Activated CD8-positive, alpha-beta T cell treated with anti-CD3 and anti-CD28 coated beads, Interleukin-2, amount 10 ng/mL, durations not matched to agents 7 days and 5 days (primary cell): ENCODE data around the gene GPLD1. TPM values are rescaled to one million over a fixed set of nuclear protein-coding genes. Genes with fewer than 3 reads are reported as not detected.

Experiments used
- ATAC-seq: fragments of 150-1000 bp; cut with Tn5 transposase; one replicate; pipeline ENCODE4 v1.10.0; 2021; ENCODE audit warnings: moderate library complexity
- CTCF ChIA-PET: fragments of 350-600 bp; sonication (Branson Sonifier 250); formaldehyde crosslinking; loops from one replicate; lab custom pipeline; 2021; ENCODE audit warnings: antibody characterized with exemption; lab: Charles Lee
- POLR2A ChIA-PET: fragments of 350-600 bp; sonication (Branson Sonifier 250); formaldehyde crosslinking; loops from one replicate; lab custom pipeline; 2021; ENCODE audit warnings: antibody characterized with exemption; lab: Charles Lee
- DNase-seq: peaks from one replicate; pipeline ENCODE4 v3.0.0-alpha.2; 2020
- H3K27ac Mint-ChIP-seq: one replicate; pipeline ENCODE4 v1.8.0; 2021; ENCODE audit warnings: mild to moderate bottlenecking, mixed read lengths
- H3K27me3 Mint-ChIP-seq: one replicate; pipeline ENCODE4 v1.8.0; 2021; ENCODE audit warnings: low read depth, mixed read lengths
- H3K36me3 Mint-ChIP-seq: one replicate; pipeline ENCODE4 v1.8.0; 2021; ENCODE audit warnings: low read depth, mixed read lengths
- H3K4me1 Mint-ChIP-seq: one replicate; pipeline ENCODE4 v1.8.0; 2021; ENCODE audit warnings: low read depth, mixed read lengths
- H3K4me3 Mint-ChIP-seq: one replicate; pipeline ENCODE4 v1.8.0; 2021; ENCODE audit warnings: mild to moderate bottlenecking, mixed read lengths
- H3K9me3 Mint-ChIP-seq: one replicate; pipeline ENCODE4 v1.8.0; 2022; ENCODE audit warnings: mixed read lengths; ENCODE audit not compliant: insufficient read depth
- total RNA-seq, 2 experiments: library from RNA; stranded (reverse); gene quantifications; one replicate each; pipeline ENCODE4 v1.2.3, GENCODE V29; 2021

Gene GPLD1
- total RNA-seq, 2 experiments from 2014 or later, result 0.34 to 0.45 TPM

GRCh38 chr6:24477070-24477469, 12.3 kb downstream of the GPLD1 start:
- Mint-ChIP-seq H3K27me3 (no peaks in the 10 kb centered on the region), H3K36me3 (no peaks in the 10 kb centered on the region), H3K27ac (no peak overlapping the region), H3K4me3 (no peak overlapping the region), H3K4me1 (no peaks in the 10 kb centered on the region), H3K9me3 (no peaks in the 10 kb centered on the region)
- no peak for ATAC-seq
- ChIA-PET CTCF (interaction anchor here (1.2 kb wide), 1 partner anchor 17 kb away, joined by 5 read pairs; no protein-coding TSS in a partner anchor), POLR2A (no interaction called here)
- no peak for DNase-seq

GRCh38 chr6:24476631-24477030, 12.7 kb downstream of the GPLD1 start:
- Mint-ChIP-seq H3K9me3 (no peaks in the 10 kb centered on the region), H3K4me3 (no peak overlapping the region), H3K4me1 (no peaks in the 10 kb centered on the region), H3K27ac (no peak overlapping the region), H3K36me3 (no peaks in the 10 kb centered on the region), H3K27me3 (no peaks in the 10 kb centered on the region)
- ATAC-seq (no peak), DNase-seq (no peak)
- CTCF ChIA-PET, result interaction anchor here (1.2 kb wide), 1 partner anchor 17 kb away, joined by 5 read pairs; no protein-coding TSS in a partner anchor
- POLR2A ChIA-PET, result no interaction called here

GRCh38 chr6:24472181-24472580, 17.2 kb downstream of the GPLD1 start:
- H3K27me3 Mint-ChIP-seq, result no peaks in the 10 kb centered on the region
- ATAC-seq (no peak), DNase-seq (no peak)
- ChIA-PET POLR2A (no interaction called here), CTCF (no interaction called here)
- no peaks in the 10 kb centered on the region for H3K9me3 Mint-ChIP-seq
- no peaks in the 10 kb centered on the region for H3K36me3 Mint-ChIP-seq
- no peak overlapping the region for H3K27ac Mint-ChIP-seq
- H3K4me3 Mint-ChIP-seq, result no peak overlapping the region
- H3K4me1 Mint-ChIP-seq, result no peaks in the 10 kb centered on the region

- no peaks in the 10 kb centered on the region for H3K36me3 Mint-ChIP-seq
- H3K4me3 Mint-ChIP-seq, result no peak overlapping the region
Measured at GRCh38 chr6:24469811-24470210, 19.6 kb downstream of the GPLD1 start.

GRCh38 chr6:24464253-24465038, 24.9 kb downstream of the GPLD1 start:
- no peak for ATAC-seq
- H3K27me3 Mint-ChIP-seq, result no peaks in the 10 kb centered on the region
- no peaks in the 10 kb centered on the region for H3K9me3 Mint-ChIP-seq
- H3K36me3 Mint-ChIP-seq, result no peaks in the 10 kb centered on the region
- H3K4me1 Mint-ChIP-seq, result no peaks in the 10 kb centered on the region
- no peak overlapping the region for H3K4me3 Mint-ChIP-seq
- no peak overlapping the region for H3K27ac Mint-ChIP-seq
- DNase-seq, result no peak
- ChIA-PET CTCF (no interaction called here), POLR2A (no interaction called here)

More at GRCh38 chr6:24469811-24470210, 19.6 kb downstream of the GPLD1 start:
- CTCF ChIA-PET, result no interaction called here
- ATAC-seq (no peak), DNase-seq (no peak)
- H3K27me3 Mint-ChIP-seq, result no peaks in the 10 kb centered on the region
- POLR2A ChIA-PET, result no interaction called here
- H3K9me3 Mint-ChIP-seq, result no peaks in the 10 kb centered on the region
- no peaks in the 10 kb centered on the region for H3K4me1 Mint-ChIP-seq
- H3K27ac Mint-ChIP-seq, result no peak overlapping the region

GRCh38 chr6:24460966-24461365, 28.4 kb downstream of the GPLD1 start:
- ChIA-PET CTCF (no interaction called here), POLR2A (no interaction called here)
- H3K4me1 Mint-ChIP-seq, result no peaks in the 10 kb centered on the region
- H3K9me3 Mint-ChIP-seq, result no peaks in the 10 kb centered on the region
- DNase-seq (no peak), ATAC-seq (no peak)
- no peaks in the 10 kb centered on the region for H3K27me3 Mint-ChIP-seq
- no peak overlapping the region for H3K27ac Mint-ChIP-seq
- no peak overlapping the region for H3K4me3 Mint-ChIP-seq
- no peaks in the 10 kb centered on the region for H3K36me3 Mint-ChIP-seq

- Mint-ChIP-seq H3K4me3 (no peak overlapping the region), H3K27me3 (no peaks in the 10 kb centered on the region), H3K9me3 (no peaks in the 10 kb centered on the region), H3K4me1 (no peaks in the 10 kb centered on the region), H3K36me3 (no peaks in the 10 kb centered on the region), H3K27ac (no peak overlapping the region)
- ChIA-PET POLR2A (no interaction called here), CTCF (no interaction called here)
- DNase-seq (no peak), ATAC-seq (no peak)
Measured at GRCh38 chr6:24458941-24459340, 30.4 kb downstream of the GPLD1 start.

- H3K27me3 Mint-ChIP-seq, result no peaks in the 10 kb centered on the region
- H3K9me3 Mint-ChIP-seq, result no peaks in the 10 kb centered on the region
- no peaks in the 10 kb centered on the region for H3K4me1 Mint-ChIP-seq
- H3K4me3 Mint-ChIP-seq, result no peak overlapping the region
- no peak overlapping the region for H3K27ac Mint-ChIP-seq
- POLR2A ChIA-PET, result no interaction called here
- no peak for DNase-seq
- CTCF ChIA-PET, result no interaction called here
- no peak for ATAC-seq
- H3K36me3 Mint-ChIP-seq, result no peaks in the 10 kb centered on the region
Measured at GRCh38 chr6:24458134-24458533, 31.2 kb downstream of the GPLD1 start.

GRCh38 chr6:24455061-24455460, 34.3 kb downstream of the GPLD1 start:
- POLR2A ChIA-PET, result no interaction called here

GRCh38 chr6:24454452-24454851, 34.9 kb downstream of the GPLD1 start:
- H3K36me3 Mint-ChIP-seq, result no peaks in the 10 kb centered on the region
- ChIA-PET POLR2A (no interaction called here), CTCF (interaction anchor here (0.9 kb wide), 1 partner anchor 24 kb away, joined by 3 read pairs; no protein-coding TSS in a partner anchor)
- no peak overlapping the region for H3K27ac Mint-ChIP-seq
- H3K4me3 Mint-ChIP-seq, result no peak overlapping the region
- H3K4me1 Mint-ChIP-seq, result peaks cover 5% of the 10 kb centered on the region
- ATAC-seq (no peak), DNase-seq (no peak)
- H3K27me3 Mint-ChIP-seq, result no peaks in the 10 kb centered on the region
- no peaks in the 10 kb centered on the region for H3K9me3 Mint-ChIP-seq

More at GRCh38 chr6:24455061-24455460, 34.3 kb downstream of the GPLD1 start:
- Mint-ChIP-seq H3K4me1 (peaks cover 5% of the 10 kb centered on the region), H3K9me3 (no peaks in the 10 kb centered on the region), H3K4me3 (no peak overlapping the region), H3K27me3 (no peaks in the 10 kb centered on the region), H3K27ac (no peak overlapping the region), H3K36me3 (no peaks in the 10 kb centered on the region)
- ATAC-seq (no peak), DNase-seq (no peak)
- CTCF ChIA-PET, result interaction anchor here (0.9 kb wide), 1 partner anchor 24 kb away, joined by 3 read pairs; no protein-coding TSS in a partner anchor

GRCh38 chr6:24453921-24454320, 35.5 kb downstream of the GPLD1 start:
- CTCF ChIA-PET, result no interaction called here
- no peaks in the 10 kb centered on the region for H3K9me3 Mint-ChIP-seq
- H3K27ac Mint-ChIP-seq, result no peak overlapping the region
- no peak overlapping the region for H3K4me3 Mint-ChIP-seq
- DNase-seq, result no peak
- POLR2A ChIA-PET, result no interaction called here
- ATAC-seq, result no peak
- peaks cover 5% of the 10 kb centered on the region for H3K4me1 Mint-ChIP-seq
- H3K27me3 Mint-ChIP-seq, result no peaks in the 10 kb centered on the region
- no peaks in the 10 kb centered on the region for H3K36me3 Mint-ChIP-seq

- ATAC-seq, result no peak
- DNase-seq, result no peak
- Mint-ChIP-seq H3K9me3 (no peaks in the 10 kb centered on the region), H3K4me3 (no peak overlapping the region), H3K27ac (no peak overlapping the region), H3K27me3 (no peaks in the 10 kb centered on the region), H3K4me1 (peaks cover 5% of the 10 kb centered on the region), H3K36me3 (no peaks in the 10 kb centered on the region)
- POLR2A ChIA-PET, result no interaction called here
- CTCF ChIA-PET, result no interaction called here
Measured at GRCh38 chr6:24451581-24452388, 37.6 kb downstream of the GPLD1 start.
